NCI-H446 (cell line): ENCODE data around the gene RYR3.

Experiments used
- DNase-seq, 2 experiments: peaks; one replicate each; lab custom pipeline; 2025; lab: John Stamatoyannopoulos, UW

The RYR3 gene

GRCh38 chr15:33320017-33320416, 9.2 kb downstream of the RYR3 start:
- DNase-seq, result no peak

GRCh38 chr15:33322091-33322490, 11.3 kb downstream of the RYR3 start:
- no peak for DNase-seq

DNA sequence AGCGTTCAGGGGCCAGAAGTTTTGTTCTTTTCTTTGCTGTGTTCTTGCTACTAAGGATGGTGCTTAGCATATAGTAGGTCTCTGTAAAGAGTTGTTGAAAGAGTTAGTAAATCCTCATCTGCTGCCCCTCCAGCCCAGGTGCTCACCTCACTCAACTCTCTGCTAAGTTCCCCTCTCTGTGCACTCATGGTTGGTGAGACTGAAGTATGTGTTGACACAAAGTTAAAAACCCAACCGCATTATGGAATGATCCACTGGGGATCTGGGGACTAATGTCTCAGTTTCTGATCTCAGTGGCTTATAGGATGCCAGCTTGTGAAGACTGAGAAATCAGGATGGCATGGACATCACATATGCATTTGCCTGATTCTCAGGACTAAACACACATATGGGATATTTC, 13.8 kb downstream of the RYR3 start:
- no peak for DNase-seq

GRCh38 chr15:33326908-33327307, 16.1 kb downstream of the RYR3 start:
- DNase-seq, result no peak

DNA sequence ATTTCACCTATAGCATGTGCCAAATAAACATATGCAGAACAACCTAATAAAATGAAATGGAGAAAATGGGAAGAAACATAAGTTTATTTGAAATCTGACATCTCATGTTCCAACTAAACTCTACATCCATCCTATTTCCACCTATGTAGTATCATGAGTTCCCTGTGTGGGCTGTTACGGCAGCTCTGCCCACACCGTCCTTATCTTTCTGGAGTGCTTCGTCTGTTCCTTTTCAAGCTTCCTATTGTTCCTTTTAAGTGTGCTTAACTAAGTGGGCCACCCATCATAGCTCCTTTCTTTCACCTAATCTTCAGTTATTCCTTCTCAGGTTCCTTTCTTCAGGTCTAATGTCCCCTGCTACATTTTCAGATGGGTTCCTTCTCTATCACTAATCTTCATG, 17.3 kb downstream of the RYR3 start:
- DNase-seq, result no peak

DNA sequence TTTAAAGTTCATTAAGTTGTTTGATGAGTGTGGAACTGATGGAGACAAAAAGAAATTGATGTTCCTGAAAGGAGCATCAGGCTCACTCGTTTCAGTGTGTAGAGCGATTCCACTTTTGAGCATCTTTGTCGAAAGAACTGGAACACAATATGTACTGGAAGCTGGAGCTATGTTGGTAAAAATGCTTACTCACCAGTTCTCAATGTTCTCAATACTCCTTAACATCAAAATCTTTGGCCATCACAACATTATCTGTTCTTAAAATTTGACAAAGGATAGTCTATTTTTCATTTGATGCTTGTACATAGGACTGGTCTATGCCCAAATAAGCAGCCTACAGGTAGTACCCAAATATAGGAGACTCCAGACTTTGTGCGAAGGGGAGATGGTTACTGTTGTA, 18.7 kb downstream of the RYR3 start:
- no peak for DNase-seq

GRCh38 chr15:33330931-33331330, 20.2 kb downstream of the RYR3 start:
- DNase-seq, result no peak

- no peak for DNase-seq
Observed at GRCh38 chr15:33341953-33342352, 31.2 kb downstream of the RYR3 start.

DNA sequence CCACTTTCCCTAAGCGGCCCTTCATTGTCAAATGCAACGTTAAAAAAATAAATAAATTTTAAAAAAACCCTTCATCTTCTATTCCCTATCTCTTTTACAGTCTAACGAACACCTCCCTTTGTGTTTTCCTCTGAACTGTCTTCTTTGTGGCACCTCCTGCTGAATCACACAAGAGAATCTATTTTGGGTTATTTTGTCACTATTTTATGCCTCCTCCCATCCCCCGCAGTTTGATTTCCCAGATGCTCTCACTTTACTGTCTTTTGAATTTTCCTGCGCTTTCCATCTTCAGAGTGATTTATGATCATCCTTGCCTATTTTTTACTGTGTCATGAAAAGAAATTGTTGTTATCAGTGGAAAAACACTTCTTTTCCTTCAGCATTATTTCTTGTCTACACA, 32.5 kb downstream of the RYR3 start:
- no peak for DNase-seq

DNA sequence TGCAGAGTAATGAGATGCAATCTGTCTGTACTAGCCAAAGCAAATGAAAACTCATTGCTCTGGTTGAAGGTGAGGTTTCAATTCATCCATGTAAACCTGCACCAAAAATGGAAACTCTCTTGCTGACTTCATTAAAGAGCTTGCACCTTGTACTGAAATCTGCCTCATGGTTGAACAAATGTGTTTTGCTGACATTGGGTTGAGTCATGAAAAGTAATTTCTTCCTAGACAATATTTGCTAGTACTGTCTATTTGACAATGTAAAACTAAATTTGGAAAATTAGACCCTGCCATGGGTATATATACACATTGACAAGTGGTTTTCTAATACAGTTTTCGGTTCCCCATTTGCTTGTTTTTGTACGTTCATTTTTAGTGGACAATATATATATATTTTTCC, 33.3 kb downstream of the RYR3 start:
- DNase-seq, result no peak

- DNase-seq, result no peak
Observed at GRCh38 chr15:33344530-33344929, 33.8 kb downstream of the RYR3 start.

GRCh38 chr15:33354411-33354810, 43.6 kb downstream of the RYR3 start:
- DNase-seq, result no peak

DNA sequence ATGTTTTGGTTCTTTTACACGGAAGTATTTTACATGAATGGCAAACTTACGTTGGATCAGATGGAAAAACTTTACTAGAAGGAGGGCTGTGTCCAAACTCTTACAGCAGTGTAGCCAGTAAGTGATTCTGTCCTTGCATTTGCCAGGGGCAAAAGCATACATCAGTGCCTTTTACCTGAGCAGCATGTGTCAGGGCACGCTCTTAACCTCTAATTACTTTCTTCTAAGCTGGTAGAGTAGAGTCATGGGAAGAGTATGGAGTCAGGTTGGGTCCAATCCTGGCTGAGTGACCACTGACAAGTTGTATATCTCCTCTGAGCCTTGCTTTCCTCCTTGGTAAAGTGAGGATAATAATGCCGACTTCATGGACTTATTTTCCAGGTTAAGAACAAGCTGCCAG, 47.1 kb downstream of the RYR3 start:
- DNase-seq, result no peak

DNA sequence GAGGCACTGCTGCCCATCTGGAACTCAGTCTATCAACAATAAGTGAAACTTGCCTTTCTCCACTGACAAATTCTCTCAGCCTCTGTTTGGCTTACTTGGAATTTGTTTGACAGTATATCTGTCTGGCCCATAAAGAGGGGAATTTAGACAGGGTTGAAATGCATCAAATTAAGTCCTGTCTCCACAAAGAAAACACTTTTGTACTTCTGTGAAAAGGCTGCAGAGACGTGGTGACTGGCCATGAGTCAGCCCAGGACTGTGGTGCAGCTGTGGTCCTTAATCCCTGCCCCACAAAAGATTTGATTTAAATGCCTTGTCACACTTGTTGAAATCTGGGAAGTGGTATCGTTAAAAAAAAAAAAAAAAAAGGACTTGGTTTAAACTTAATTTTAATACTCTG, 47.5 kb downstream of the RYR3 start:
- no peak for DNase-seq

GRCh38 chr15:33360886-33361285, 50.1 kb downstream of the RYR3 start:
- no peak for DNase-seq

GRCh38 chr15:33369941-33370622, 59.3 kb downstream of the RYR3 start:
- DNase-seq, result no peak

GRCh38 chr15:33370623-33371020, 59.9 kb downstream of the RYR3 start:
- no peak for DNase-seq

DNA sequence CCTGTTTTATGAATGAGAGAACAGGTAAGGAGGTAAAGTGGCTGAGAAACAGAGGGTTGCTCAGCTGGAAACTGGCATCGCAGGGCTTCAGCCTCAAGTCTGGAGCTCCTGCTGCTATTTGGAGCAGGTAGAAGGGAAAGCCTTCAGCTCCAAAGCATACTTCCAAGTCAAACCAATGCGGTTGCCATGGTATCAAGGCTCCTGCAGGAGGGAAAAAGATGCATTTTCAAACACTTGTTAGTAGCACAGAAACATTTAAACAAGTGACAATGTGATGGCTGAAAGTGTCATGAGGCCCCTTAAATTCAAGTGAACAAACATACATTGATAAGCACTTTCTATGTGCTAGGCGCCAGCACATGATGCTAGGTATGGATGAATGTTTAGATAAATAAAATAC, 60.4 kb downstream of the RYR3 start:
- no peak for DNase-seq

DNA sequence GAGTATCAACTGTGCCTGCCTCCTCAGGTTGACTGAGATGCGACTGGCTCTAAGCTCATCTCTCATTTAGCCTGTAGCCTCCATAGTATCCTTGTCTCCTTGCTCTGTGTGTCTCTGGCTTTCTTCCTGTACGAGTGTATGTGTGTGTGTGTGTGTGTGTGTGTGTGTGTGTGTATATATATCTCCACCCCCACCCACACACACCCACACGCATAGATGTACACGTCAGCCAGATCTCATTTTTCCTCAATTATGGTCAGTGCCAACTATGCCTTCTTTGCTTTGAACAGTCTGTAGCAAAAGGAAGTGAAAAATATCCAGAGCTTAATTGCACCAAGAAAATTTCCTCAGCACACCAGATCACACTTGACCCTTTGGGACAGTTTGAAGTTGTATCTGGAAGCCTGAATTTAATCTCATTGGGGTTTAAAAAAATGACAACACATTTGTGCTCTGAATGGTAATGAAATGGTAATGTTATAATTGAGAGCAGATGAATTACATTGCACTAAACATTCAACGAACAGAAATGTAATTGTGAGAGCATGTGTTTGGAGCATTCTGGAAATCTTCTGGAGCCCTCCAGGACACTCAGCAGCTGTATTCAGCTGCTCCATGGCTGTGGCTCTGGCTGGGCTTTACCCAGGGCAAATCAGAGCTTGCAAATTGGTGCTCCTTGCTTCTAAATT, 63.6 kb downstream of the RYR3 start:
- no peak for DNase-seq

DNA sequence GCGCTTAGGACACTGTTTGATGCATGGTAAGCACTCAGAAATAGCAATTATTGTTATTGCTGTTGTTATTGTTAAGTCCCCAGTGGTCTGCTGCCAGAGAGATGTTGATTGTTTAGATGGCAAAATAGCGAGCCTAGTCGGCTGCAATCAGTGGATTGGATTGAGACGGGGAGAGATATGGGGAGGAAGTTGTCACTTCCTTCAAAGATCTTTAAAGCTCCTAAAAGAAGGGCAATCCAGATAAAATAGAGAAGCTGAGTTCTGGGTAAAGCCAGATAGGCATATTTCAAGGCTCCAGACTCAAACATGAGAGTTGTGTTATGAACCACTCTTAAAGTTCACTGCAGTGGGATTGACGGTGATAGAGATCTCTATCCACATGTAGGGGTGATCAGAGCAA, 64.5 kb downstream of the RYR3 start:
- no peak for DNase-seq

- no peak for DNase-seq
Observed at GRCh38 chr15:33377204-33377603, 66.4 kb downstream of the RYR3 start.

DNA sequence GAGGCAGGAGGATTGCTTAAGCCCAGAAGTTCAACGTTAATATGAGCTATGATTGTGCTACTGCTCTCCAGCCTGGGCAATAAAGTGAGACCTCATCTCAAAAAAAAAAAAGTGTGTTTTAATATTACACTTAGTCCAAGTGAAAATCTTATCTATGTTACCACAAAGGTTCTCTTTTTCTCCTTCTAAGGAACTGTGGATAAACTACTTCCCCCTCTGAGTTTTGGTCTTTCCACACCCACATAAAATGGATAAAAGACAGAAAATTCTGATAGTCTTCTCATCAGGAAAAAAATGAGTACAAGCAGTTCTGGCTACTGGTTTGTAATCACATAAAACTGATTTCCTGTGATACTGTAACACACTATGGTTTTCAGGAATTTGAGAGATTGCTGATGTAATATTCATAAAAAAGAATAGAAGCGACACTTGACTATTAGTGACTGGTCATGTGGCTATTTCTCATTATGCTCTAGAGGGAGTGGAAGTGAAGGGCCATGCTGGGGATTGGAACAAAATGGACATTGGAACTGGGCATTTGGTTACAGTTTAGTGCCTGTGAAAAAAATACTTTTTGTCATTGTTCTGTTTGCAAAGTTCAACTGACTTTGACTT, 68.2 kb downstream of the RYR3 start:
- no peak for DNase-seq

DNA sequence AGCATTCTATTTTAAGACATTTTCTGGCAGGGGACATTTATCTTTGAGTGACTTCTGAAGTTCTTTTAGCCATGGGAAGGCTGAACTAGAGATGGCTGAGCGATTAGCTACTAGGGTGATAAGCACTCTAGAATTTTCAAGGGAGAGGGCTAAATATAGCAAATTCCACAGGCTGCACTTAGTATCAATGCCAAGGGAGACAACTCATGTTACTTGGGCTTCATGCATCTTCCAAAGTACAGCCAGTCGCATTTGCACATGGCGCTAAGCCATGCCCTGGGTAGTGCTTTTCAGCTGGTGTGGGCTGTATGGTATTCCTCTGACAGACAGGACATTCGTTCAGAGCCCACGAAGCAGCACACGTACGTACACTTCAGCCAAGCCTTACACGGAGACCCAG, 69.6 kb downstream of the RYR3 start:
- no peak for DNase-seq

GRCh38 chr15:33382491-33382890, 71.7 kb downstream of the RYR3 start:
- DNase-seq, result no peak
